Measurements from ENCODE around the gene OAS2. TPM values are rescaled to one million over a fixed set of nuclear protein-coding genes. Genes with fewer than 3 reads are reported as not detected.

The OAS2 gene
- total RNA-seq: 4.0 and 6.3 TPM in 2 replicates

GRCh38 chr12:112978163-112979040, at the start of gene OAS2:
OAS2 (plus strand) TSS chr12:112978519; CDS start chr12:112978609, 90 bp downstream.

GRCh38 chr12:112937741-112938719, 40.3 kb upstream of the OAS2 start, which contains the start of gene OAS3:
OAS3 (plus strand) TSS chr12:112938474; CDS start chr12:112938531, 57 bp downstream.

GRCh38 chr12:113056631-113057488, 78.5 kb downstream of the OAS2 start, which contains the start of gene DTX1:
DTX1 (plus strand) TSS chr12:113056730; CDS start chr12:113058193, 1,463 bp downstream.

Other genes starting within 250 kb of the OAS2 start
- gene RPH3A, start 186.8 kb upstream of the OAS2 start, total RNA-seq: not detected in 2 replicates
- 1.1 and 3.6 TPM in 2 replicates for gene OAS1, start 71.6 kb upstream of the OAS2 start, total RNA-seq
- gene OAS3, start 40.0 kb upstream of the OAS2 start, total RNA-seq: 4.2 and 5.0 TPM in 2 replicates
- under 0.01 TPM in 1 of 2 replicates, not detected in the other for gene DTX1, start 78.2 kb downstream of the OAS2 start, total RNA-seq
- not detected in 2 replicates for gene RASAL1, start 157.2 kb downstream of the OAS2 start, total RNA-seq
- not detected in 2 replicates for gene CFAP73, start 171.2 kb downstream of the OAS2 start, total RNA-seq
- 27.4 and 40.3 TPM in 2 replicates for gene DDX54, start 207.0 kb downstream of the OAS2 start, total RNA-seq
- 11.7 and 19.8 TPM in 2 replicates for gene RITA1, start 207.2 kb downstream of the OAS2 start, total RNA-seq
- 24.6 and 26.1 TPM in 2 replicates for gene TPCN1, start 242.9 kb downstream of the OAS2 start, total RNA-seq

All from cardiac atrium fibroblast (primary cell).